SK-N-MC (cell line): ENCODE measurements around the gene CLDN10.

ENCODE experiments used
- EZH2 ChIP-seq: fragments of 200-600 bp; sonication (generic); IDR thresholded peaks from one replicate; pipeline ENCODE4 v1.6.1; 2017; ENCODE audit warnings: antibody characterized with exemption
- FOXP2 ChIP-seq: optimal IDR thresholded peaks from 2 replicates; pipeline ENCODE3; 2011; ENCODE audit warnings: mild to moderate bottlenecking, moderate library complexity; ENCODE audit not compliant: insufficient read depth; ENCODE audit errors: extremely low read length, control extremely low read depth
- POLR2AphosphoS5 ChIP-seq: IDR thresholded peaks from 2 replicates; pipeline ENCODE4 v1.6.1; 2012; ENCODE audit warnings: mild to moderate bottlenecking, low read depth, low read length, borderline replicate concordance

GRCh38 chr13:95627590-95627989 lies 75.1 kb downstream of the CLDN10 start:
- TF ChIP-seq EZH2 = no peak
- no peak for TF ChIP-seq POLR2AphosphoS5
- no peak for TF ChIP-seq FOXP2
